Upper lobe of left lung (tissue), 4 donors: Measurements from ENCODE around the gene FNDC8.

Experiments
- CTCF ChIP-seq, 6 experiments: fragments of 450-650 bp in 4 of 6; fragments of 200-600 bp in 2 of 6; sonication (generic) in 2 of 6; IDR thresholded peaks; one replicate each; pipeline ENCODE4 v1.5.1; 2016 to 2019; ENCODE audit warnings: antibody characterized with exemption in 6 of 6
- POLR2A ChIP-seq, 4 donors: fragments of 450-650 bp; IDR thresholded peaks; one replicate each; pipeline ENCODE4 v1.5.1; 2016 to 2017; ENCODE audit warnings: antibody characterized with exemption in 4 of 4, mild to moderate bottlenecking in 2 of 4
- POLR2AphosphoS5 ChIP-seq, 2 donors: sonication (generic); formaldehyde crosslinking; IDR thresholded peaks; one replicate each; pipeline ENCODE4 v1.5.1; 2017; ENCODE audit warnings: antibody characterized with exemption in 2 of 2

- TF ChIP-seq CTCF (IDR thresholded peaks at IDR 0.05) (no peak), POLR2AphosphoS5 (IDR thresholded peaks at IDR 0.05) (no peak), POLR2A (IDR thresholded peaks at IDR 0.05) (no peak)
Observed at GRCh38 chr17:35094902-35095301, 26.5 kb upstream of the FNDC8 start.
